K562 (cell line): ENCODE data around the gene LCE1D. TPM values are rescaled to one million over a fixed set of nuclear protein-coding genes. Genes with fewer than 3 reads are reported as not detected.

Source experiments
- ATAC-seq: fragments of 200-7000 bp; cut with Tn5 transposase; 3 replicates; pipeline ENCODE4 v1.9.1; 2020; ENCODE audit warnings: moderate library complexity
- BruUV-seq: library from RNA; stranded (reverse); fragments of 400-500 nt; replicated peaks from 2 replicates; lab custom pipeline; 2021; lab: Mats Ljungman, UMichigan
- CTCF ChIA-PET: fragments of 300-600 bp; formaldehyde crosslinking; extraction: SDS; loops from one replicate; lab custom pipeline; 2021; ENCODE audit warnings: low intra/inter-chr PET ratio; lab: Yijun Ruan, JAX
- POLR2A ChIA-PET: fragments of 300-600, 350-650 bp; sonication (Branson Sonifier 250); formaldehyde crosslinking; extraction: SDS; loops from one replicate; lab custom pipeline; 2021; ENCODE audit warnings: antibody characterized with exemption, inconsistent platforms; lab: Yijun Ruan, JAX
- DNase-seq, 4 experiments: peaks; one replicate each; pipeline versions ENCODE4 v3.0.0 to v3.0.0-alpha.2; 2011 to 2018; ENCODE audit warnings: low spot score in 3 of 4, mixed read lengths in 3 of 4; ENCODE audit errors: extremely low read depth in 1 of 4
- FAIRE-seq: peaks from 2 replicates; lab custom pipeline; 2011; peaks lifted over from hg19 to GRCh38; lab: Jason Lieb, UNC
- H2AFZ ChIP-seq: 2 replicates; pipeline ENCODE4 v1.6.0; 2011; ENCODE audit warnings: low read depth, low read length, control low read depth, inconsistent platforms
- H3K27ac ChIP-seq: fragments of 200-600 bp; 3 replicates; pipeline ENCODE4 v1.8.0; 2011; ENCODE audit warnings: low read depth, mild to moderate bottlenecking, control low read depth, inconsistent platforms, low read length, moderate library complexity, mixed read lengths; ENCODE audit errors: extremely low read depth
- H3K27me3 ChIP-seq, 2 experiments: fragments of 300-600 bp in 1 of 2; 2 replicates in 1 of 2; 3 replicates in 1 of 2; pipeline versions ENCODE4 v1.6.0 to v1.8.0; 2011; ENCODE audit warnings: inconsistent platforms in 2 of 2, low read length in 2 of 2, mild to moderate bottlenecking in 1 of 2, mixed read lengths in 1 of 2, moderate library complexity in 1 of 2; ENCODE audit not compliant: control insufficient read depth in 2 of 2, insufficient read depth in 2 of 2
- H3K36me3 ChIP-seq: fragments of 300-600 bp; 3 replicates; pipeline ENCODE4 v1.8.0; 2011; ENCODE audit warnings: mild to moderate bottlenecking, low read length, inconsistent platforms; ENCODE audit not compliant: control insufficient read depth, insufficient read depth
- H3K4me1 ChIP-seq, 2 experiments: fragments of 200-600 bp in 1 of 2; replicated peaks in 1 of 2; 2 replicates in 1 of 2; 3 replicates in 1 of 2; pipeline versions ENCODE4 v1.5.1 to v1.8.0; 2011; ENCODE audit warnings: inconsistent platforms in 2 of 2, low read length in 2 of 2, mild to moderate bottlenecking in 1 of 2, mixed read lengths in 1 of 2, moderate library complexity in 1 of 2; ENCODE audit not compliant: control insufficient read depth in 2 of 2, insufficient read depth in 2 of 2
- H3K4me2 ChIP-seq: 2 replicates; pipeline ENCODE4 v1.6.1; 2011; ENCODE audit warnings: low read length, control low read depth, inconsistent platforms, mixed read lengths; ENCODE audit not compliant: insufficient read depth
- H3K4me3 ChIP-seq: fragments of 200-600 bp; sonication (generic), shearing (Covaris generic); 2 replicates; pipeline ENCODE4 v1.5.1; 2016; ENCODE audit warnings: control low read depth, inconsistent platforms
- H3K79me2 ChIP-seq: fragments of 200-600 bp; 3 replicates; pipeline ENCODE4 v1.8.0; 2011; ENCODE audit warnings: low read length, inconsistent platforms; ENCODE audit not compliant: control insufficient read depth, insufficient read depth
- H3K9ac ChIP-seq, 2 experiments: 2 replicates each; pipeline versions ENCODE4 v1.6.0 to v1.6.1; 2011; ENCODE audit warnings: low read depth in 2 of 2, low read length in 2 of 2, control low read depth in 1 of 2, inconsistent platforms in 1 of 2, mild to moderate bottlenecking in 1 of 2, mixed read lengths in 1 of 2; ENCODE audit not compliant: insufficient read depth in 1 of 2
- H3K9me1 ChIP-seq: one replicate; pipeline ENCODE4 v1.6.0; 2011; ENCODE audit warnings: inconsistent platforms, mild to moderate bottlenecking, low read length, moderate library complexity; ENCODE audit not compliant: control insufficient read depth, insufficient read depth
- H3K9me3 ChIP-seq: replicated peaks from 2 replicates; pipeline ENCODE4 v1.5.1; 2011; ENCODE audit warnings: low read depth, low read length, inconsistent platforms; ENCODE audit not compliant: control insufficient read depth, insufficient read depth
- H4K20me1 ChIP-seq: replicated peaks from 2 replicates; pipeline ENCODE4 v1.6.1; 2011; ENCODE audit warnings: low read length, inconsistent platforms, mixed read lengths; ENCODE audit not compliant: control insufficient read depth, insufficient read depth
- CAMTA2 ChIP-seq: fragments of 250-450 bp; sonication (Bioruptor Pico); conservative IDR thresholded peaks from 2 replicates; pipeline ENCODE4 v1.5.1; 2022
- DIDO1 ChIP-seq: fragments of 450-650 bp; IDR thresholded peaks from 2 replicates; pipeline ENCODE4 v1.6.1; 2016; ENCODE audit warnings: low read depth, missing biosample characterization, missing genetic modification characterization
- HDAC2 ChIP-seq: fragments of 450-650 bp; IDR thresholded peaks from 2 replicates; pipeline ENCODE4 v1.6.1; 2016; ENCODE audit warnings: mild to moderate bottlenecking
- KDM5B ChIP-seq: fragments of 200-600 bp; sonication (generic); IDR thresholded peaks from 2 replicates; pipeline ENCODE4 v1.6.1; 2012; ENCODE audit warnings: low read depth, mild to moderate bottlenecking, moderate library complexity, low read length, control low read depth, inconsistent platforms; ENCODE audit not compliant: insufficient replicate concordance
- MCM2 ChIP-seq: fragments of 450-650 bp; IDR thresholded peaks from 2 replicates; pipeline ENCODE4 v1.6.1; 2017; ENCODE audit warnings: low read depth, mild to moderate bottlenecking
- NFE2L1 ChIP-seq: fragments of 450-650 bp; IDR thresholded peaks from 2 replicates; pipeline ENCODE4 v1.6.1; 2016; ENCODE audit warnings: missing genetic modification characterization, low read depth, mild to moderate bottlenecking, missing compliant biosample characterization, moderate library complexity, borderline replicate concordance
- NR1H2 ChIP-seq: sonication (generic); formaldehyde crosslinking; IDR thresholded peaks from 2 replicates; pipeline ENCODE4 v1.4.0; 2020; ENCODE audit warnings: mild to moderate bottlenecking, missing genetic modification reagents
- POLR2B ChIP-seq: fragments of 450-650 bp; IDR thresholded peaks from 2 replicates; pipeline ENCODE4 v1.6.1; 2018; ENCODE audit warnings: low read depth; ENCODE audit not compliant: partially characterized antibody
- RB1 ChIP-seq: fragments of 450-650 bp; IDR thresholded peaks from 2 replicates; pipeline ENCODE4 v1.6.1; 2017; ENCODE audit warnings: low read depth, mild to moderate bottlenecking
- SUPT5H ChIP-seq: fragments of 450-650 bp; IDR thresholded peaks from 2 replicates; pipeline ENCODE4 v1.6.1; 2016
- TCFL5 ChIP-seq: fragments of 250-450 bp; sonication (Bioruptor Pico); conservative IDR thresholded peaks from 2 replicates; pipeline ENCODE4 v1.6.1; 2021; ENCODE audit warnings: mild to moderate bottlenecking, moderate library complexity, matching md5 sums
- TEAD4 ChIP-seq, 2 experiments: sonication (generic) in 1 of 2; formaldehyde crosslinking in 1 of 2; IDR thresholded peaks; 2 replicates each; pipeline versions ENCODE4 v1.6.1 to v1.8.0; 2012 to 2022; ENCODE audit warnings: borderline replicate concordance in 1 of 2, inconsistent platforms in 1 of 2, low read length in 1 of 2, mild to moderate bottlenecking in 1 of 2, missing genetic modification reagents in 1 of 2
- TRIM24 ChIP-seq, 2 experiments: fragments of 450-650 bp; IDR thresholded peaks; 2 replicates each; pipeline ENCODE4 v1.6.1; 2016
- XRCC4 ChIP-seq: IDR thresholded peaks from one replicate; pipeline ENCODE4 v1.6.1; 2011; ENCODE audit not compliant: insufficient read depth, insufficient read length; ENCODE audit errors: extremely low read depth
- ZNF23 ChIP-seq: fragments of 250-450 bp; sonication (Bioruptor Pico); IDR thresholded peaks from 2 replicates; pipeline ENCODE4 v1.4.0; 2020; ENCODE audit warnings: mild to moderate bottlenecking
- ZNF444 ChIP-seq: fragments of 250-450 bp; sonication (Bioruptor Pico); IDR thresholded peaks from 2 replicates; pipeline ENCODE4 v1.4.0; 2020; ENCODE audit warnings: mild to moderate bottlenecking, moderate library complexity
- ZNF583 ChIP-seq: fragments of 250-450 bp; sonication (Bioruptor Pico); IDR thresholded peaks from 2 replicates; pipeline ENCODE4 v1.4.0; 2020
- WGBS: fragments of 100-300 bp; shearing (Covaris generic); methylation state at CpG from one replicate; pipeline ENCODE4 v1.1.6; 2016; ENCODE audit warnings: low coverage, mixed read lengths; ENCODE audit not compliant: insufficient coverage; ENCODE audit errors: missing lambda C conversion rate; 5-methylcytosine and 5-hydroxymethylcytosine counted together
- in situ Hi-C: fragments of 300-500 bp; cut with MboI; formaldehyde crosslinking; loops from 4 replicates; pipeline ENCODE4 v1.15.0; 2018; ENCODE audit warnings: inconsistent platforms, mixed read lengths
- intact Hi-C: fragments of 100-400 bp; cut with micrococcal nuclease; formaldehyde crosslinking; loops from 2 replicates; pipeline ENCODE4 v1.14.2; 2022
- polyA plus RNA-seq, 8 experiments: library from polyadenylated mRNA; depleted of rRNA in 4 of 8; stranded (reverse) in 5 of 8; unstranded in 3 of 8; fragments of >200 nt; fragmentation: Nextera tagmentation in 2 of 8; fragmentation: Illumina TruSeq in 1 of 8; extraction: Ambion mirVana in 2 of 8; extraction: Trizol in 1 of 8; gene quantifications; 2 replicates each; pipeline versions ENCODE4 v1.2.1 to v1.2.3, GENCODE V29; 2011 to 2014; ENCODE audit warnings: inconsistent platforms in 1 of 8, missing spikeins in 1 of 8
- total RNA-seq, 7 experiments: library from RNA; depleted of rRNA in 6 of 7; stranded (reverse); fragments of >200 nt in 6 of 7; fragmentation: Illumina TruSeq in 2 of 7; extraction: Trizol in 2 of 7; gene quantifications; 2 replicates each; pipeline versions ENCODE4 v1.2.1 to v1.2.3, GENCODE V29; 2011 to 2021; ENCODE audit warnings: low replicate concordance in 1 of 7
- TF ChIP-seq, protein P1 (sequence below): fragments of 450-650 bp; IDR thresholded peaks from 2 replicates; pipeline ENCODE4 v1.6.1; 2016; ENCODE audit warnings: missing biosample characterization, missing genetic modification characterization

The LCE1D gene
- total and polyA plus RNA-seq, 9 of the 15 experiments (the other 6 are each of a cell fraction or from before 2014, with no cell fraction given): not detected

DNA sequence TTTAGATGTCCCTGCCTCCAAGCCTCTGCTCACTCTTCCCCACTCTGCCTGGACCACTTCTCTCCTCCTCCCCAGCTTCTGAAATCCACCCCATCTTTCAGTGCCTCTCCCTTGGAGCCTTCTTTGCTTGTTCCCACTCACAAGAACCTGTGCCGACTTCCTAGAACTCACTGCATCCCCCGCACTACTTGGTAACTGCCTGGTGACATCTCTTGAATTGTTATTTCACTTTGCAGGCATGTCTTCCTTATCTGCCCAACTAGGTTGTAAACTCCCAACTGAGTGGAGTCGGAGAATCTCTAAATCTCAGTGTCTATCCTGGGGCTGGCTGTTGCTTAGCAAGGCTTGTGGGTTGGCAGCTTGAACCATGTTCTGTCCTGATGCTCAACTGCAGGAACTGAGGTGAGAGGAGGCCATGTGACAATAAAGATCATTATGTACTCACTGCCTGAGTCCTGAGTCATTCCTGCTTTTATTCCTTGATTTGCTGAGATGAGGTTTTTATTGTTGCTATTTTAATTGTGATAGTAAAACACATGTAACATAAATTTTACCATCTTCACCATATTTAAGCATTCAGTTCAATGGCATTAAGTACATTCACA, 34.8 kb upstream of the LCE1D start:
- Histone ChIP-seq H3K4me3 (no peak overlapping the region), H3K9me3 (no peaks in the 10 kb centered on the region), H3K4me2 (no peak overlapping the region), H3K4me1 (no peaks in the 10 kb centered on the region; a peak in 1 of 5 replicates), H3K27ac (no peak overlapping the region), H3K79me2 (no peaks in the 10 kb centered on the region), H4K20me1 (peaks cover 3% of the 10 kb centered on the region; the same call in 1 of the 2 replicates), H3K9me1 (no peaks in the 10 kb centered on the region), H2AFZ (no peak overlapping the region), H3K27me3 (peaks cover 0 to 19% of the 10 kb centered on the region in 2 experiments; a peak in 2 of 5 replicates), H3K36me3 (no peaks in the 10 kb centered on the region), H3K9ac (no peak overlapping the region)
- FAIRE-seq (no peak), DNase-seq (no peak), ATAC-seq (no peak)
- ChIA-PET CTCF (no interaction called here), POLR2A (no interaction called here)
- BruUV-seq: no TSS peak
- TF ChIP-seq CAMTA2 (CRISPR knock-in tag) (no peak), KDM5B (no peak), ZNF444 (no peak), DIDO1 (tag) (no peak), RB1 (no peak), TEAD4 (IDR thresholded peaks at IDR 0.05; ENCODE audit: low read length) (no peak), TEAD4 (CRISPR knock-in tag; IDR thresholded peaks at IDR 0.05; ENCODE audit: borderline replicate concordance) (no peak), SUPT5H (no peak), HDAC2 (no peak), TCFL5 (CRISPR knock-in tag) (no peak), POLR2B (no peak), XRCC4 (no peak), ZNF23 (CRISPR knock-in tag) (no peak), TRIM24 (IDR thresholded peaks at IDR 0.05) (no peak), MCM2 (no peak), ZNF583 (no peak), NR1H2 (no peak), NFE2L1 (no peak)
- TF ChIP-seq, protein P1, sequence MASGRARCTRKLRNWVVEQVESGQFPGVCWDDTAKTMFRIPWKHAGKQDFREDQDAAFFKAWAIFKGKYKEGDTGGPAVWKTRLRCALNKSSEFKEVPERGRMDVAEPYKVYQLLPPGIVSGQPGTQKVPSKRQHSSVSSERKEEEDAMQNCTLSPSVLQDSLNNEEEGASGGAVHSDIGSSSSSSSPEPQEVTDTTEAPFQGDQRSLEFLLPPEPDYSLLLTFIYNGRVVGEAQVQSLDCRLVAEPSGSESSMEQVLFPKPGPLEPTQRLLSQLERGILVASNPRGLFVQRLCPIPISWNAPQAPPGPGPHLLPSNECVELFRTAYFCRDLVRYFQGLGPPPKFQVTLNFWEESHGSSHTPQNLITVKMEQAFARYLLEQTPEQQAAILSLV (tag): no peak
- intact Hi-C loops: no loop called here
- in situ Hi-C loops: no loop called here
- WGBS: 0% methylated on average over 3 of the region's 3 CpGs
